Endothelial cell of umbilical vein (primary cell): ENCODE measurements around the gene HEMGN. TPM values are rescaled to one million over a fixed set of nuclear protein-coding genes. Genes with fewer than 3 reads are reported as not detected.

ENCODE experiments used
- BruUV-seq: library from RNA; stranded (reverse); fragments of 400-500 nt; replicated peaks from 2 replicates; lab custom pipeline; 2021; lab: Mats Ljungman, UMichigan
- CTCF ChIA-PET: fragments of 300-600, 350-600 bp; sonication (Branson Sonifier 250); formaldehyde crosslinking; loops from one replicate; lab custom pipeline; 2021; ENCODE audit warnings: antibody characterized with exemption, inconsistent platforms; lab: Charles Lee
- POLR2A ChIA-PET: fragments of 300-600, 350-600 bp; sonication (Branson Sonifier 250); formaldehyde crosslinking; loops from one replicate; lab custom pipeline; 2021; ENCODE audit warnings: antibody characterized with exemption, inconsistent platforms; lab: Charles Lee
- DNase-seq: peaks from one replicate; pipeline ENCODE4 v3.0.0-alpha.2; 2011; ENCODE audit warnings: low read depth, low spot score
- FAIRE-seq: peaks from 2 replicates; lab custom pipeline; 2011; peaks lifted over from hg19 to GRCh38; lab: Jason Lieb, UNC
- H2AFZ ChIP-seq: 2 replicates; pipeline ENCODE4 v1.6.0; 2012; ENCODE audit warnings: low read depth, low read length, control low read depth, inconsistent platforms
- H3K27ac ChIP-seq: 2 replicates; pipeline ENCODE4 v1.5.1; 2011; ENCODE audit warnings: low read depth, mild to moderate bottlenecking, control low read depth, low read length, moderate library complexity; ENCODE audit not compliant: insufficient read depth
- H3K27me3 ChIP-seq, 2 experiments: 2 replicates each; pipeline versions ENCODE4 v1.6.0 to v1.6.1; 2011; ENCODE audit warnings: low read length in 2 of 2, mixed read lengths in 1 of 2; ENCODE audit not compliant: control insufficient read depth in 2 of 2, insufficient read depth in 2 of 2
- H3K36me3 ChIP-seq, 2 experiments: 2 replicates in 1 of 2; 3 replicates in 1 of 2; pipeline ENCODE4 v1.5.1; 2011; ENCODE audit warnings: low read length in 2 of 2, mild to moderate bottlenecking in 1 of 2, moderate library complexity in 1 of 2; ENCODE audit not compliant: control insufficient read depth in 2 of 2, insufficient read depth in 2 of 2; ENCODE audit errors: extremely low read depth in 1 of 2
- H3K4me1 ChIP-seq: 3 replicates; pipeline ENCODE4 v1.5.1; 2011; ENCODE audit warnings: mild to moderate bottlenecking, low read length; ENCODE audit not compliant: control insufficient read depth, insufficient read depth; ENCODE audit errors: extremely low read depth
- H3K4me2 ChIP-seq: 2 replicates; pipeline ENCODE4 v1.6.1; 2011; ENCODE audit warnings: low read length, control low read depth, mixed read lengths; ENCODE audit not compliant: insufficient read depth
- H3K4me3 ChIP-seq, 3 experiments: fragments of 200-600 bp in 1 of 3; sonication (generic), shearing (Covaris generic) in 1 of 3; replicated peaks in 1 of 3; 2 replicates each; pipeline ENCODE4 v1.5.1; 2011 to 2016; ENCODE audit warnings: control low read depth in 3 of 3, low read length in 3 of 3, mild to moderate bottlenecking in 2 of 3, inconsistent platforms in 1 of 3, low read depth in 1 of 3, moderate library complexity in 1 of 3; ENCODE audit not compliant: insufficient read depth in 1 of 3
- H3K79me2 ChIP-seq: 2 replicates; pipeline ENCODE4 v1.6.0; 2012; ENCODE audit warnings: low read length, inconsistent platforms; ENCODE audit not compliant: control insufficient read depth, insufficient read depth
- H3K9ac ChIP-seq: replicated peaks from 2 replicates; pipeline ENCODE3; 2011; ENCODE audit warnings: low read length, control low read depth; ENCODE audit not compliant: insufficient read depth; ENCODE audit errors: extremely low read depth
- H3K9me1 ChIP-seq: replicated peaks from 3 replicates; pipeline ENCODE4 v1.6.0; 2011; ENCODE audit warnings: mild to moderate bottlenecking, low read length; ENCODE audit not compliant: control insufficient read depth, insufficient read depth; ENCODE audit errors: extremely low read depth
- H3K9me3 ChIP-seq: replicated peaks from 2 replicates; pipeline ENCODE4 v1.5.1; 2012; ENCODE audit warnings: low read length, inconsistent platforms; ENCODE audit not compliant: control insufficient read depth, insufficient read depth
- H4K20me1 ChIP-seq: replicated peaks from 2 replicates; pipeline ENCODE3; 2011; ENCODE audit warnings: mild to moderate bottlenecking, low read length; ENCODE audit not compliant: control insufficient read depth, insufficient read depth; ENCODE audit errors: extremely low read depth
- EZH2 ChIP-seq: IDR thresholded peaks from 2 replicates; pipeline ENCODE4 v1.6.1; 2012; ENCODE audit warnings: borderline replicate concordance, low read depth, mild to moderate bottlenecking, moderate library complexity, low read length, inconsistent platforms; ENCODE audit not compliant: severe bottlenecking
- FOS ChIP-seq: IDR thresholded peaks from 2 replicates; pipeline ENCODE4 v1.6.1; 2011; ENCODE audit warnings: mild to moderate bottlenecking, low read length, moderate library complexity, borderline replicate concordance; ENCODE audit not compliant: insufficient read depth
- GATA2 ChIP-seq: IDR thresholded peaks from 2 replicates; pipeline ENCODE4 v1.7.0; 2011; ENCODE audit warnings: low read depth, mild to moderate bottlenecking, moderate library complexity, mixed read lengths, low read length; ENCODE audit not compliant: insufficient read length, insufficient read depth
- JUN ChIP-seq: IDR thresholded peaks from 2 replicates; pipeline ENCODE4 v1.6.1; 2011; ENCODE audit warnings: borderline replicate concordance, low read depth; ENCODE audit not compliant: insufficient read length, insufficient read depth
- MYC ChIP-seq: IDR thresholded peaks from one replicate; pipeline ENCODE4 v1.6.1; 2011; ENCODE audit warnings: mild to moderate bottlenecking, low read depth, low read length
- POLR2A ChIP-seq: IDR thresholded peaks from 2 replicates; pipeline ENCODE4 v1.6.1; 2012; ENCODE audit warnings: low read depth, mild to moderate bottlenecking, control low read depth, low read length
- POLR2AphosphoS5 ChIP-seq: IDR thresholded peaks from 2 replicates; pipeline ENCODE4 v1.6.1; 2012; ENCODE audit warnings: low read depth, mild to moderate bottlenecking, control low read depth, low read length, moderate library complexity; ENCODE audit not compliant: insufficient read depth
- dilution Hi-C: fragments of 300-500 bp; cut with MboI; formaldehyde crosslinking; loops from one replicate; pipeline ENCODE4 v1.15.0; 2019; ENCODE audit warnings: low sequenced_read_pairs; ENCODE audit not compliant: extremely low pct_ligation_motif_present
- intact Hi-C: fragments of 100-400 bp; cut with micrococcal nuclease; formaldehyde crosslinking; loops from one replicate; pipeline ENCODE4 v1.10.0; 2022
- polyA plus RNA-seq, 4 experiments: library from polyadenylated mRNA; depleted of rRNA in 3 of 4; stranded (reverse) in 3 of 4; unstranded in 1 of 4; fragments of >200 nt; gene quantifications; 2 replicates each; pipeline versions ENCODE4 v1.2.1 to v1.2.3, GENCODE V29; 2011 to 2012; ENCODE audit warnings: missing spikeins in 1 of 4
- total RNA-seq: library from RNA; stranded (reverse); gene quantifications from 2 replicates; pipeline ENCODE4 v1.2.3, GENCODE V29; 2021
- TF ChIP-seq, protein P1 (sequence below): IDR thresholded peaks from 2 replicates; pipeline ENCODE4 v1.6.1; 2011; ENCODE audit not compliant: insufficient read depth, insufficient read length
- TF ChIP-seq, protein P2 (sequence below), 2 donors: IDR thresholded peaks; 1 replicate in 1 of 2; 2 replicates in 1 of 2; pipeline ENCODE4 v1.5.1; 2011; ENCODE audit warnings: low read length in 2 of 2, mild to moderate bottlenecking in 2 of 2, moderate library complexity in 2 of 2, control low read depth in 1 of 2, inconsistent platforms in 1 of 2, low read depth in 1 of 2; ENCODE audit not compliant: insufficient read depth in 1 of 2; ENCODE audit errors: extremely low read depth in 1 of 2

HEMGN gene
- total and polyA plus RNA-seq, 2 donors (not counting 3 experiments of a cell fraction or from before 2014, with no cell fraction given): not detected

DNA sequence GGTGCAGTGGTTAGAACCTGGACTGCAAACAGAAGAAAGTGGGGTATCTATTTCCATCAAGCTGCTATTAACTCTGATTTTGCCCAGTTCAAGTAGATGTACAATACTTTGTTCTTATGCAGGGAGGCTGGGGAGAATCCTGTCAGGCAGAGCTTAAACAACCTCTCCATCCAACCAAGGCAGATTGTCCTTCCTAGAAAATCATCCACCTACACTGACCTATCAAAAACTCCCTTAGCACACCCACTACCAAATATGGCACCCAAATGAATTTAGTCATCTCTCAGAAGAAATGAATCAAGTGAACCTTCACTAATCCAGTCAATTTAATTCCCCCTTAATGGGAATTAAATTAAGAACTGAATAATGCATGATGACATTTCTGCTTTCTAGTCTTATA is 18.4 kb upstream of the HEMGN start:
- no TSS peak for BruUV-seq
- Histone ChIP-seq H2AFZ (no peak overlapping the region), H3K4me2 (no peak overlapping the region), H4K20me1 (no peaks in the 10 kb centered on the region), H3K9ac (no peak overlapping the region), H3K79me2 (no peaks in the 10 kb centered on the region), H3K36me3 (no peaks in the 10 kb centered on the region), H3K9me1 (no peaks in the 10 kb centered on the region), H3K4me1 (no peaks in the 10 kb centered on the region), H3K27ac (no peak overlapping the region), H3K4me3 (no peak overlapping the region), H3K9me3 (no peaks in the 10 kb centered on the region), H3K27me3 (peaks cover 2 to 3% of the 10 kb centered on the region in 2 experiments)
- ChIA-PET POLR2A (no interaction called here), CTCF (interaction anchor here (1.2 kb wide), 1 partner anchor 34 kb away, joined by 3 read pairs; the partner anchor contains the start of gene TRMO)
- intact Hi-C loops (no loop called here), dilution Hi-C loops (no loop called here)
- TF ChIP-seq JUN (no peak), POLR2A (no peak), FOS (no peak), EZH2 (no peak), GATA2 (no peak), MYC (no peak), POLR2AphosphoS5 (no peak)
- TF ChIP-seq, protein P1, sequence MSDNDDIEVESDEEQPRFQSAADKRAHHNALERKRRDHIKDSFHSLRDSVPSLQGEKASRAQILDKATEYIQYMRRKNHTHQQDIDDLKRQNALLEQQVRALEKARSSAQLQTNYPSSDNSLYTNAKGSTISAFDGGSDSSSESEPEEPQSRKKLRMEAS: no peak
- TF ChIP-seq, protein P2, sequence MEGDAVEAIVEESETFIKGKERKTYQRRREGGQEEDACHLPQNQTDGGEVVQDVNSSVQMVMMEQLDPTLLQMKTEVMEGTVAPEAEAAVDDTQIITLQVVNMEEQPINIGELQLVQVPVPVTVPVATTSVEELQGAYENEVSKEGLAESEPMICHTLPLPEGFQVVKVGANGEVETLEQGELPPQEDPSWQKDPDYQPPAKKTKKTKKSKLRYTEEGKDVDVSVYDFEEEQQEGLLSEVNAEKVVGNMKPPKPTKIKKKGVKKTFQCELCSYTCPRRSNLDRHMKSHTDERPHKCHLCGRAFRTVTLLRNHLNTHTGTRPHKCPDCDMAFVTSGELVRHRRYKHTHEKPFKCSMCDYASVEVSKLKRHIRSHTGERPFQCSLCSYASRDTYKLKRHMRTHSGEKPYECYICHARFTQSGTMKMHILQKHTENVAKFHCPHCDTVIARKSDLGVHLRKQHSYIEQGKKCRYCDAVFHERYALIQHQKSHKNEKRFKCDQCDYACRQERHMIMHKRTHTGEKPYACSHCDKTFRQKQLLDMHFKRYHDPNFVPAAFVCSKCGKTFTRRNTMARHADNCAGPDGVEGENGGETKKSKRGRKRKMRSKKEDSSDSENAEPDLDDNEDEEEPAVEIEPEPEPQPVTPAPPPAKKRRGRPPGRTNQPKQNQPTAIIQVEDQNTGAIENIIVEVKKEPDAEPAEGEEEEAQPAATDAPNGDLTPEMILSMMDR (IDR thresholded peaks at IDR 0.05; ENCODE audit: extremely low read depth in 1 of 2, insufficient read depth in 1 of 2, low read depth in 1 of 2, low read length in 2 of 2): no peak
- FAIRE-seq (peak; percentile 26), DNase-seq (no peak)
